Measurements from ENCODE around the gene RBP5. TPM values are rescaled to one million over a fixed set of nuclear protein-coding genes. Genes with fewer than 3 reads are reported as not detected.

RBP5 gene
- total and polyA plus RNA-seq, 4 donors = 12.9 to 108 (median 63.6) TPM

DNA sequence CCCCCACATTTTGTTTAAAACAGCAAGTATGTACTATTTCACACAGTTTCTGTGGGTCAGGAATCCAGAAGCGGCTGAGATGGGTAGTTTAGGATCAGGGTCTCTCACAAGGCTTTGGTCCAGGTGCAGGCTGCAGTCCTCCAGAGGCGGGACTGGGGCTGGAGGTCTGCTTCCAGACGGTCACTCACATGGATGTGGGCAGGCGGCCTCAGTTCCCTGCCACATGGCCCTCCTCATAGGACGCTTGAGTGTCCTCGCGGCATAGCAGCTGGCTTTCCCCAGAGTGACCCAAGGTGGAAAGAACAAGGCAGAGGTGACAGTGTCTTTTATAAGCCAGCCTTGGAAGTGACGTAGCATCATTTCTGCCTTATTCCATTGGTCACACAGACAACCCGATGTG is 11.8 kb downstream of the RBP5 start:
- 94% methylated on average over 9 of the region's 9 CpGs for WGBS
- Histone ChIP-seq H3K27ac (ENCODE audit: low read depth in 1 of 2, low read length in 2 of 2) (no peak overlapping the region), H3K4me3 (ENCODE audit: low read depth in 1 of 3, low read length in 3 of 3) (no peak overlapping the region), H3K9me3 (ENCODE audit: control insufficient read depth in 4 of 4, low read length in 3 of 4) (no peaks in the 10 kb centered on the region), H3K4me1 (ENCODE audit: control insufficient read depth in 4 of 4, insufficient read depth in 4 of 4, low read length in 3 of 4) (peaks cover 5 to 55% (median 37%) of the 10 kb centered on the region in 4 donors), H3K9ac (ENCODE audit: low read depth in 1 of 2, low read length in 2 of 2) (no peak overlapping the region), H3K27me3 (ENCODE audit: control insufficient read depth in 4 of 4, insufficient read depth in 4 of 4, low read length in 3 of 4) (no peaks in the 10 kb centered on the region), H3K36me3 (ENCODE audit: control insufficient read depth in 4 of 4, insufficient read depth in 3 of 4, low read depth in 1 of 4, low read length in 3 of 4) (peaks cover 0 to 3% (median 1%) of the 10 kb centered on the region in 4 donors)
- DNase-seq (ENCODE audit: low spot score) = no peak
- no peak for TF ChIP-seq REST (IDR thresholded peaks at IDR 0.05)
- TF ChIP-seq HNF4G (IDR thresholded peaks at IDR 0.05) = no peak
- no peak for TF ChIP-seq RXRA (IDR thresholded peaks at IDR 0.05)
- TF ChIP-seq RAD21 (IDR thresholded peaks at IDR 0.05) = no peak
- TF ChIP-seq HNF4A (conservative IDR thresholded peaks at IDR 0.05) = no peak
- no peak for TF ChIP-seq EGR1 (IDR thresholded peaks at IDR 0.05; ENCODE audit: low read depth in 2 of 2)
- no peak for TF ChIP-seq FOXA1 (IDR thresholded peaks at IDR 0.05)
- no peak for TF ChIP-seq MAX (IDR thresholded peaks at IDR 0.05)
- TF ChIP-seq FOXA2 (IDR thresholded peaks at IDR 0.05) = no peak
- no peak for TF ChIP-seq JUND (IDR thresholded peaks at IDR 0.05)
- TF ChIP-seq NR2F2 (IDR thresholded peaks at IDR 0.05) = no peak
- TF ChIP-seq TAF1 (conservative IDR thresholded peaks at IDR 0.05) = no peak
- no peak for TF ChIP-seq GABPA (IDR thresholded peaks at IDR 0.05 in 1 of 2, conservative IDR thresholded peaks at IDR 0.05 in 1 of 2)
- no peak for TF ChIP-seq SP1 (IDR thresholded peaks at IDR 0.05)
- TF ChIP-seq, protein P1, sequence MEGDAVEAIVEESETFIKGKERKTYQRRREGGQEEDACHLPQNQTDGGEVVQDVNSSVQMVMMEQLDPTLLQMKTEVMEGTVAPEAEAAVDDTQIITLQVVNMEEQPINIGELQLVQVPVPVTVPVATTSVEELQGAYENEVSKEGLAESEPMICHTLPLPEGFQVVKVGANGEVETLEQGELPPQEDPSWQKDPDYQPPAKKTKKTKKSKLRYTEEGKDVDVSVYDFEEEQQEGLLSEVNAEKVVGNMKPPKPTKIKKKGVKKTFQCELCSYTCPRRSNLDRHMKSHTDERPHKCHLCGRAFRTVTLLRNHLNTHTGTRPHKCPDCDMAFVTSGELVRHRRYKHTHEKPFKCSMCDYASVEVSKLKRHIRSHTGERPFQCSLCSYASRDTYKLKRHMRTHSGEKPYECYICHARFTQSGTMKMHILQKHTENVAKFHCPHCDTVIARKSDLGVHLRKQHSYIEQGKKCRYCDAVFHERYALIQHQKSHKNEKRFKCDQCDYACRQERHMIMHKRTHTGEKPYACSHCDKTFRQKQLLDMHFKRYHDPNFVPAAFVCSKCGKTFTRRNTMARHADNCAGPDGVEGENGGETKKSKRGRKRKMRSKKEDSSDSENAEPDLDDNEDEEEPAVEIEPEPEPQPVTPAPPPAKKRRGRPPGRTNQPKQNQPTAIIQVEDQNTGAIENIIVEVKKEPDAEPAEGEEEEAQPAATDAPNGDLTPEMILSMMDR (IDR thresholded peaks at IDR 0.05; ENCODE audit: low read depth, low read length, missing input control) = no peak
- no peak for TF ChIP-seq ZBTB33 (IDR thresholded peaks at IDR 0.05)

- Histone ChIP-seq H3K9ac (ENCODE audit: low read depth in 1 of 2, low read length in 2 of 2) (no peak overlapping the region), H3K36me3 (ENCODE audit: control insufficient read depth in 4 of 4, insufficient read depth in 3 of 4, low read depth in 1 of 4, low read length in 3 of 4) (peaks cover 0 to 3% (median 1%) of the 10 kb centered on the region in 4 donors), H3K9me3 (ENCODE audit: control insufficient read depth in 4 of 4, low read length in 3 of 4) (no peaks in the 10 kb centered on the region), H3K4me3 (ENCODE audit: low read depth in 1 of 3, low read length in 3 of 3) (no peak overlapping the region), H3K27ac (ENCODE audit: low read depth in 1 of 2, low read length in 2 of 2) (no peak overlapping the region), H3K4me1 (ENCODE audit: control insufficient read depth in 4 of 4, insufficient read depth in 4 of 4, low read length in 3 of 4) (peaks cover 2 to 51% (median 38%) of the 10 kb centered on the region in 4 donors), H3K27me3 (ENCODE audit: control insufficient read depth in 4 of 4, insufficient read depth in 4 of 4, low read length in 3 of 4) (no peaks in the 10 kb centered on the region)
- 91% methylated on average over 3 of the region's 3 CpGs for WGBS
- no peak for DNase-seq (ENCODE audit: low spot score)
- TF ChIP-seq YY1 (IDR thresholded peaks at IDR 0.05) (no peak), GABPA (IDR thresholded peaks at IDR 0.05 in 1 of 2, conservative IDR thresholded peaks at IDR 0.05 in 1 of 2) (no peak), EGR1 (IDR thresholded peaks at IDR 0.05; ENCODE audit: low read depth in 2 of 2) (no peak), RXRA (IDR thresholded peaks at IDR 0.05) (no peak), FOXA1 (IDR thresholded peaks at IDR 0.05) (no peak), MAX (IDR thresholded peaks at IDR 0.05) (no peak), HNF4G (IDR thresholded peaks at IDR 0.05) (no peak), TAF1 (conservative IDR thresholded peaks at IDR 0.05) (no peak), HNF4A (conservative IDR thresholded peaks at IDR 0.05) (no peak), REST (IDR thresholded peaks at IDR 0.05) (no peak), SP1 (IDR thresholded peaks at IDR 0.05) (no peak), JUND (IDR thresholded peaks at IDR 0.05) (no peak)
- TF ChIP-seq, protein P1 (IDR thresholded peaks at IDR 0.05; ENCODE audit: low read depth, low read length, missing input control) = no peak
These were observed 12.5 kb downstream of the RBP5 start for GRCh38 chr12:7116196-7116595.

Measured in liver (tissue), 9 donors.